OCI-LY7 (cell line): Measurements from ENCODE around the gene C19orf73. TPM values are rescaled to one million over a fixed set of nuclear protein-coding genes. Genes with fewer than 3 reads are reported as not detected.

ENCODE experiments used
- BruUV-seq: library from RNA; stranded (reverse); fragments of 400-500 nt; replicated peaks from 2 replicates; lab custom pipeline; 2021; lab: Mats Ljungman, UMichigan
- CTCF ChIA-PET: fragments of 300-600 bp; sonication (Branson Sonifier 250); formaldehyde crosslinking; loops from one replicate; lab custom pipeline; 2022; ENCODE audit warnings: antibody characterized with exemption; ENCODE audit not compliant: unreplicated experiment; lab: Charles Lee
- POLR2A ChIA-PET: fragments of 300-600 bp; sonication (Branson Sonifier 250); formaldehyde crosslinking; loops from one replicate; lab custom pipeline; 2022; ENCODE audit warnings: antibody characterized with exemption; lab: Charles Lee
- DNase-seq: peaks from one replicate; pipeline ENCODE4 v3.0.0-alpha.2; 2015; ENCODE audit warnings: low spot score
- H2AFZ ChIP-seq: fragments of 200-600 bp; sonication (generic), shearing (Covaris generic); 2 replicates; pipeline ENCODE4 v1.6.1; 2014; ENCODE audit warnings: mild to moderate bottlenecking, antibody characterized with exemption, low read length, moderate library complexity
- H3K27ac ChIP-seq: fragments of 200-600 bp; sonication (generic); 2 replicates; pipeline ENCODE4 v1.5.1; 2014; ENCODE audit warnings: mixed run types, low read depth, mild to moderate bottlenecking, moderate library complexity, low read length, inconsistent platforms; ENCODE audit not compliant: poor library complexity, severe bottlenecking
- H3K36me3 ChIP-seq: fragments of 200-600 bp; sonication (generic); 2 replicates; pipeline ENCODE4 v1.6.1; 2014; ENCODE audit warnings: mild to moderate bottlenecking, antibody characterized with exemption, low read length, moderate library complexity, mixed read lengths; ENCODE audit not compliant: insufficient read depth
- H3K4me1 ChIP-seq: fragments of 200-600 bp; sonication (generic); 2 replicates; pipeline ENCODE4 v1.5.1; 2014; ENCODE audit warnings: mild to moderate bottlenecking, low read length; ENCODE audit not compliant: insufficient read depth, poor library complexity, severe bottlenecking
- H3K4me2 ChIP-seq: fragments of 200-600 bp; sonication (generic); 2 replicates; pipeline ENCODE4 v1.6.1; 2014; ENCODE audit warnings: mild to moderate bottlenecking, low read length
- H3K4me3 ChIP-seq: fragments of 200-600 bp; sonication (generic); 2 replicates; pipeline ENCODE4 v1.5.1; 2014; ENCODE audit warnings: mild to moderate bottlenecking, low read depth, low read length; ENCODE audit not compliant: poor library complexity, severe bottlenecking
- H3K79me2 ChIP-seq: fragments of 200-600 bp; sonication (generic); 2 replicates; pipeline ENCODE4 v1.6.1; 2016; ENCODE audit warnings: low read depth, mild to moderate bottlenecking, low read length, moderate library complexity, mixed read lengths; ENCODE audit not compliant: insufficient read depth
- H3K9me2 ChIP-seq: fragments of 200-600 bp; sonication (generic); 2 replicates; pipeline ENCODE4 v1.6.1; 2016; ENCODE audit warnings: mild to moderate bottlenecking, low read length, mixed read lengths; ENCODE audit not compliant: insufficient read depth
- H3K9me3 ChIP-seq: fragments of 200-600 bp; sonication (generic); 2 replicates; pipeline ENCODE4 v1.6.1; 2014; ENCODE audit warnings: mild to moderate bottlenecking, mixed run types, low read length, mixed read lengths
- H4K20me1 ChIP-seq: fragments of 200-600 bp; sonication (generic); 2 replicates; pipeline ENCODE4 v1.6.1; 2014; ENCODE audit warnings: mild to moderate bottlenecking, antibody characterized with exemption, low read length, moderate library complexity, mixed read lengths; ENCODE audit not compliant: insufficient read depth
- EZH2phosphoT487 ChIP-seq: fragments of 200-600 bp; sonication (generic); IDR thresholded peaks from 2 replicates; pipeline ENCODE4 v1.6.1; 2018; ENCODE audit warnings: low read depth, borderline replicate concordance, mild to moderate bottlenecking, mixed run types, antibody characterized with exemption, low read length, moderate library complexity, mixed read lengths
- intact Hi-C: fragments of 100-400 bp; cut with micrococcal nuclease; formaldehyde crosslinking; loops from one replicate; pipeline ENCODE4 v1.10.0; 2022; ENCODE audit not compliant: unreplicated experiment
- total RNA-seq, 2 experiments: library from RNA; depleted of rRNA in 1 of 2; stranded (reverse); fragments of >200 nt in 1 of 2; shearing (Covaris generic) in 1 of 2; gene quantifications; 2 replicates each; pipeline ENCODE4 v1.2.3, GENCODE V29; 2014 to 2022
- TF ChIP-seq, protein P1 (sequence below): fragments of 200-600 bp; sonication (generic); conservative IDR thresholded peaks from 2 replicates; pipeline ENCODE4 v1.5.1; 2014; ENCODE audit warnings: mild to moderate bottlenecking, antibody characterized with exemption, low read length, moderate library complexity, mixed read lengths

The C19orf73 gene
- total RNA-seq, 2 experiments from 2014 or later = 2.5 to 8.3 TPM

GRCh38 chr19:49091391-49092038 lies 27.4 kb downstream of the C19orf73 start:
- Histone ChIP-seq H3K4me3 (no peak overlapping the region), H3K9me3 (no peaks in the 10 kb centered on the region), H3K4me2 (no peak overlapping the region), H3K4me1 (peaks cover 13% of the 10 kb centered on the region), H3K9me2 (no peaks in the 10 kb centered on the region), H3K79me2 (peaks cover 40% of the 10 kb centered on the region), H3K36me3 (peaks cover 95% of the 10 kb centered on the region), H4K20me1 (peaks cover 15% of the 10 kb centered on the region), H3K27ac (no peak overlapping the region), H2AFZ (no peak overlapping the region)
- BruUV-seq = no TSS peak
- intact Hi-C loops = no loop called here
- no peak for TF ChIP-seq EZH2phosphoT487
- TF ChIP-seq, protein P1, sequence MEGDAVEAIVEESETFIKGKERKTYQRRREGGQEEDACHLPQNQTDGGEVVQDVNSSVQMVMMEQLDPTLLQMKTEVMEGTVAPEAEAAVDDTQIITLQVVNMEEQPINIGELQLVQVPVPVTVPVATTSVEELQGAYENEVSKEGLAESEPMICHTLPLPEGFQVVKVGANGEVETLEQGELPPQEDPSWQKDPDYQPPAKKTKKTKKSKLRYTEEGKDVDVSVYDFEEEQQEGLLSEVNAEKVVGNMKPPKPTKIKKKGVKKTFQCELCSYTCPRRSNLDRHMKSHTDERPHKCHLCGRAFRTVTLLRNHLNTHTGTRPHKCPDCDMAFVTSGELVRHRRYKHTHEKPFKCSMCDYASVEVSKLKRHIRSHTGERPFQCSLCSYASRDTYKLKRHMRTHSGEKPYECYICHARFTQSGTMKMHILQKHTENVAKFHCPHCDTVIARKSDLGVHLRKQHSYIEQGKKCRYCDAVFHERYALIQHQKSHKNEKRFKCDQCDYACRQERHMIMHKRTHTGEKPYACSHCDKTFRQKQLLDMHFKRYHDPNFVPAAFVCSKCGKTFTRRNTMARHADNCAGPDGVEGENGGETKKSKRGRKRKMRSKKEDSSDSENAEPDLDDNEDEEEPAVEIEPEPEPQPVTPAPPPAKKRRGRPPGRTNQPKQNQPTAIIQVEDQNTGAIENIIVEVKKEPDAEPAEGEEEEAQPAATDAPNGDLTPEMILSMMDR = no peak
- ChIA-PET POLR2A (no interaction called here), CTCF (no interaction called here)
- DNase-seq = no peak

DNA sequence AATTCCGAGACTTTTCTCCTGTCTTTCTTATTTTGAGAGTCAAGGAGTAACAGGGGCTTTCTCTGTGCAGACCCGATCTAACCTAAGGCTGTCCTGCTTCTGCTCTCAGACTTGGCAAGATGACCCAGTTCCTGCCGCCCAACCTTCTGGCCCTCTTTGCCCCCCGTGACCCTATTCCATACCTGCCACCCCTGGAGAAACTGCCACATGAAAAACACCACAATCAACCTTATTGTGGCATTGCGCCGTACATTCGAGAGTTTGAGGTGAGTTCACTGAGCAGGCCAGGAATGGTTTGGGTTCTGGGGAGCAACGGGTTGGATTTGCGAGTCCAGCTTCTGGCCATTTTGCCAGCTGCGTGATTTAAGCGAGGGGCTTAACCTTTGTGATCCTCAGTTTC lies 32.6 kb downstream of the C19orf73 start:
- Histone ChIP-seq H3K9me3 (no peaks in the 10 kb centered on the region), H3K4me1 (peaks cover 21% of the 10 kb centered on the region), H3K4me3 (peak overlapping the region; percentile 98), H3K79me2 (peaks cover 52% of the 10 kb centered on the region), H3K4me2 (peak overlapping the region; percentile 100), H3K27ac (no peak overlapping the region), H4K20me1 (peaks cover 24% of the 10 kb centered on the region), H3K9me2 (no peaks in the 10 kb centered on the region), H2AFZ (no peak overlapping the region), H3K36me3 (peaks cover 51% of the 10 kb centered on the region)
- ChIA-PET CTCF (no interaction called here), POLR2A (interaction anchor here (0.7 kb wide), 2 partner anchors 537 to 816 kb away, joined by 3 to 6 read pairs; no protein-coding TSS in a partner anchor)
- TF ChIP-seq EZH2phosphoT487 = no peak
- BruUV-seq = no TSS peak
- DNase-seq = no peak
- intact Hi-C loops = no loop called here

GRCh38 chr19:49085868-49086232 lies 33.1 kb downstream of the C19orf73 start:
- no peak for DNase-seq
- H3K79me2 ChIP-seq = peaks cover 52% of the 10 kb centered on the region
- H3K4me3 ChIP-seq = peak overlapping the region; percentile 98
- H4K20me1 ChIP-seq = peaks cover 24% of the 10 kb centered on the region
- peak overlapping the region; percentile 68 for H3K27ac ChIP-seq
- H2AFZ ChIP-seq = peak overlapping the region; percentile 33; the same call in 1 of the 2 replicates
- BruUV-seq = no TSS peak
- H3K9me3 ChIP-seq = no peaks in the 10 kb centered on the region
- peaks cover 46% of the 10 kb centered on the region for H3K36me3 ChIP-seq
- H3K9me2 ChIP-seq = no peaks in the 10 kb centered on the region
- intact Hi-C loops = no loop called here
- H3K4me2 ChIP-seq = peak overlapping the region; percentile 100
- H3K4me1 ChIP-seq = peaks cover 21% of the 10 kb centered on the region
- CTCF ChIA-PET = no interaction called here
- TF ChIP-seq EZH2phosphoT487 = no peak
- TF ChIP-seq, protein P1 = 0 out of 2 replicates have a peak, but pooled peaks have one; percentile 8
- POLR2A ChIA-PET = no interaction called here
